Stimulated activated CD4-positive, alpha-beta T cell treated with anti-CD3 and anti-CD28 coated beads, Interleukin-1b, Interleukin-23, amount 100 ng/mL, for 48 hours (primary cell): ENCODE measurements around the gene DIPK1B.
A peak's percentile ranks its signal among the peaks of the same experiment; 100 is the strongest.
"Not testable (repeated sequence)": the region's sequence is repeated elsewhere in the genome, so short reads cannot be mapped to it uniquely, and the experiment has no call there.

Experiments
- DNase-seq: peaks from one replicate; pipeline ENCODE4 v3.0.0-alpha.2; 2020

DIPK1B gene

DNA sequence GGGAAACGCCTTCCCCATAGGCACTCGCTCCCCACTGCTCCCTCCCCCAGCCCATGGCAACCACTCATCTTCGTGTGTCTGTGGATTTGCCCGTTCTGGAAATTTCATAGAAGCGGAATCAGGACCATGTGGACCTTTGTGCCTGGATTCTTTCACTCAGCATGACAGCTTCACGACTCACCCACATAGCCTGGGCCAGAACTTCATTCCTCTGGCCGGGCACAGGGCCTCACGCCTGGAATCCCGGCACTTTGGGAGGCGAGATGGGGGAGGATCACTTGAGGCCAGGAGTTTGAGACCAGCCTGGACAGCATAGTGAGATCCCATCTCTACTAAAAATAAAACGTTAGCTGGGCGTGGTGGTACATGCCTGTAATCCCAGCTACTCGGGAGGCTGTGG lies 12.1 kb upstream of the DIPK1B start:
- no peak for DNase-seq

DNA sequence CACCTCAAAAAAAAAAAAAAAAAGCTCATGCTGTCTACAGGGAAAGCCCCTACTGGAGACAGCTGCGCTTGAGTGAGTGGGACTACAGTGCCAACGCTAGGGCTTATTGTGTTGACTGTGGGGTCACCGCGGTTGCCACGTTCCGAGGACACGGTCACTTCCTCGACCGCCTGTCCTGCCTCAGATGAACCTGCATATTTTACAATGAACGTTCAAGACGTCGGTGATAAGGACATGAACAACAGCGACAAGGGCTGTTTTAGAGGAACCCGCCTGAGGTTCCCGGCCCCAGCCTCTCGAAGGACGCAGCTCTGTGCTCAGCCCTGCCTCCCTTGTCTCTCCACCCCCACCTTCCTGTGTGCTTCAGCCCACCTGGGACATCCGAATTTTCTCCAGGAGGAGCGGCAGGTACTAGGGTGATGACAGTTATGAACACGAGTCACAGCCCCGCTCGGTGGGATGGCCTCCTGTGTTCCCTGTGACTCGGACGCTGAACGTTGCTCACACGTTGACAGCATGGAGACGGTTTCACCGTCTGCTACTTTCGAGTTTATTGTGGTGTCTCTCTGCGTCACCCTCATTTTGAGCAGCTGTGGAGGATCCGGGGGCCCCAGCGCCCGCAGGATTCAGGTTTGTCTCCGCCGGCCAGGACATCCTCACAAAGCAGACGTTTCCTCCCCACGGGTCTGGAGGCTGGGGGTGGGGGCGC lies 11.3 kb upstream of the DIPK1B start:
- DNase-seq, result peak; percentile 86

DNA sequence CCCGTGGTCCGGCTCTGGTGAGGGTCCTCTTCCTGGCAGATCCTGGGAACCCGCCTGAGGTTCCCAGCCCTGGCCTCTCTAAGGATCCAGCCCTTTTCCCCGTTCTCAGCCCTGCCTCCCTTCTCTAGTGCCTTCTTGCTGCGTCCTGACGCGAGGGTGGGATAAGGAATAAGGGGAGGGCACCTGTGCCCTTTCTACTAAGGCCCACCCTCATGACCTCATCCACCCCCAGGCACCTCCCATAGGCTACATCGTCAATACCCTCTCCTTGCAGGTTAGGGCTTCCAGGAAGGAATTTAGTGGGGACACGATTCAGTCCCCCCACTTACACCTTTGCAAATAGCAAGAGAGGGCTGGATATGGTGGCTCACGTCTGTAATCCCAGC lies 10.7 kb upstream of the DIPK1B start:
- no peak for DNase-seq

DNA sequence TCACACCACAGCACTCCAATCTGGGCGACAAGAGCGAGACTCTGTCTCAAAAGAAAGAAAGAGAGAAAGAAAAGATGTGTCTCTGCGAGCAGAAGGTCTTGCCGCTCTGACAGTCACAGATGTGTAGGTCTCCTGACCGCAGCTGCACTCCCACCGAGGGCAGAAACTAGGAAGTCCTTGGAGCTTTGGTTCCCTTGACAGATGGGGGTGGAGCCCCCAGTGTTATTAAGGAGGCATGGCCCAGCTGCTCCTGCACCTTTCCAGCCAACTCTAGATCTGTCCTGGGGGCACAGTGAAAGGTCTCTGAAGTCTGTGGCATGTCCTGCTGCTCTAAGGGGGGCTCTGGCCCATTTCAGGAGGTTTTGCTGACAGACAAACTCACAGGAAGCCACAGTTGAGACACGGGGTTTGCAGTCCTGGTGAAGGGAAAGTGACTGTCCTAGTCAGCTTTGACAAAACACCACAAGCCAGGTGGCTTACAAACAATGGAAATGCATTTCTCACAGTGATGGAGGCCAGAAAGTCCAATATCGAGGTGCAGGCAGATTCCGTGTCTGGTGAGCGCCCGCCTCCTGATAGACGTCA lies 9.0 kb upstream of the DIPK1B start:
- DNase-seq, result no peak

DNA sequence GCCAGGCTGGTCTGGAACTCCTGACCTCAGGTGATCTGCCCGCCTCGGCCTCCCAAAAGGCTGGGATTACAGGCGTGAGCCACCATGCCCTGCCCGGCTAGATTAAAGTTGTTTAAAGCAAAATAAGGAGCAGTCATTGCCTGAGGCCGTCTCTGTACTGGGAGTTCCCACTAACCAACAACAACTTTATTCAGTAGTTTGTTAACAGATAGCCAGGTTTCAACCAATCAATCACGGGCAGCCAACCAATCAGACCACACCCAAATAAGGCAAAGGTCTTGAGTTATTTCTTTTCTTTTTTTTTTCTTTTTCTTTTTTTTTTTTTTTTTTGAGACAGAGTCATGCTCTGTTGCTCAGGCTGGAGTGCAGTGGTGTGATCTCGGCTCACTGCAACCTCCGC lies 7.6 kb upstream of the DIPK1B start:
- DNase-seq, result not testable (repeated sequence)

DNA sequence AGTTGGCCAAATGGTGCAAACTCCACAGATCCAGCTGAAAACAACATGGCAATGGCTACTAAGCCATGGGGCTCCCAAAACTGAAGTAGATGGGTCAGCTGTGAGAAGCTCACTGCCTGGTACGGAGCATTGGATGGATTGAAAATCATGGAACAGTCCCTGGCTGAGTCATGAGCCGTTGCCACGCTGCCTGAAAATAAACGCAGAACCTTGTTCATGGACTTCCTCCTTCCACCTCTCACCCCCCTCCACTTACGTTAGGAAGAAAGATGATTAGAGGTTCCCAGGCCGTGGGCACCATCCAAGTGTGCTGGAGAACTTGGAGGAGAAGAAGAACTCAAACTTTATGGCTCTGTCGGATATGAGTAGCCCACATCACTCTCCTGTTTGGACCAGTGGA lies 6.8 kb upstream of the DIPK1B start:
- no peak for DNase-seq

DNA sequence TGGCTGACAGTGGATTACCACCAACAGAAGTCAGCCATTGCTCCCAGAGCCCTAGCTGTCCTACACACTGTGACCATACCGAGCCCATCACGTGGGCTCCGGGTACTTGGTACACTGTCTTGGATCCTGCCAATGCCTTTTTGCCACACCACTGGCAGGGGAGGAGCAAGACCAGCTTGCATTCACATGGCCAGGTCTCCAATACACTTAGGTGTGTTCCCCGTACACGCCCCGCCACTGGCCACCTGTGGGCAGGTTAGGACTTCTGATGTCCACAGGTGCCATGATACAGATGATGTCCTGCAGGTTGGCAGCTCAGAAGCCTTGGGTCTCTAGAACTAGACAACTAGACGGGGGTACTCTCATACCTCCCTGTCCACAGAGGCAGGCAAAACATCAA lies 5.4 kb upstream of the DIPK1B start:
- no peak for DNase-seq

DNA sequence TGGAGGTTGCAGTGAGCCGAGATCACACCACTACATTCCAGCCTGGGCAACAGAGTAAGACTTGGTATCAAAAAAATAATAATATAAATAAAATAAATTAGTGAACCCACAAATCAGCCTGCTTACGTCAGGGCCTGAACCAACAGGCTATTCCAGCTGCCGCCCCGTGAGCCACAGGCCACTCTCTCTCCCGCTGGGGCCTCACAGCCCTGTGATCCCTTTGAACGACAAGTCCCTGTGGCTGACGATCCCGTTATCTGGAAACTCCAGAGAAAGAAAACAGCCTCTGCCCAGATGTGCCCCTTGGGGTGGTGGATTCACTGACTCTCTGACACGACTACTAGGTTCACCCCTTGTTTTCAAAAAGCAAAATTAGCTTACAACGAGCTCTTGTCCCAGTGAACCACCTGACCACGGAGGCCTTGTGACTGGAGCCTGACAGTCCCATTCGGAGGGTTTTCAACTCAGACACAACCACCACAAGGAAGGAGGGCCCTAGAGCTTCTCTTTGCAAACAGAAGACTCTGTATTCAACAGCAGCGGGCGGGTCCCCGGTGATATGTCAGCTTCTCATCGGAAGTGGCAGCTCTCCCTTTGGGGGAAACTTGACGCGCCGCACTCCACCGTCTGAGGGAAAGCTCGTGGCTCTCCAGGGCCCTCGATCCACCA lies 4.4 kb upstream of the DIPK1B start:
- no peak for DNase-seq

DNA sequence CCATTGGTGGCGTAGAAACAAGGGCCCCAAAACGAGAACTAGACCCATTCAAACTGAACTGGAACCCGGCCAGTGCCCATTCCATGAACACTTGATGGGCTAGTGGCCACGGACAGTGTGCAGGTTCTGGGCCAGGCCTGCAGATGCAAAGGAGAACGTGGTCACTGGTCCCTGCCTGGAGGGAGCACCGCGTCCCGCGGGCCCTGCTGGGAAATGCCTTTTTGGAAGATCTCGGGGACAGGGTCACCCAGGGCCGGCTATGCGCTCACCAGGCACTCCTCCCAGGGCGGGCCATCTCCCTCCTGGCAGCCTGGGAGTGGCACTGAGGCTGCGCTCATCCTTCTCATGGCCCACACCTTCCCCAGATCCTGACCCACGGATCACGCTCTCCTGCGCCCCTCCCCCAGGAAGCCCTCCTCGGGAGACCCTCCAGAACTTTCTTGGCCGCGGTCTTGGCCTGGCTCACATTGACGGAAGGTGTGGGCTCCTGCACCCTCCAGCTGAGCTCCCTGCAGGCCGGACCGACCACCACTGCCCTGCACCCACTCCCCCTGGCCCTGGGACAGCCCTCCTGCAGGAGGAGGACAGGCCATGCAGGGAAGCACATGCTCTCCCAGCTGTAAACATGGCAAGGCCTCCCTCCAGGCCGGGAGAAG lies 2.8 kb upstream of the DIPK1B start:
- DNase-seq, result no peak

DNA sequence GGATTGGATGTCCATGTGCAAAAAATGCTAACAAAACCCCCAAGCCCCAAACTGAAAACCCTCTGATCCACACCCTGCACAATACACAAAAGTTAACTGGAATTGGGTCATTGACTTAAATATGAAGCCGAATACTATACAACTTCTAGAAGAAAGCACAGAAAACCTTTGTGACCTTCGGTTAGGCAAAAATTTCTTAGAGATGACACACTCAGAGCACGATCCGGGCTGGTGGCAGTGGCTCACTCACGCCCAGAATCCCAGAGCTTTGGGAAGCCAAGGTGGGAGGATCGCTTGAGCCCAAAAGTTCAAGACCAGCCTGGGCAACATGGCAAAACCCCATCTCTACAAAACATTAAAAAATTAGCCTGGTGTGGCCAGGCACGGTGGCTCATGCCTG lies 1.8 kb upstream of the DIPK1B start:
- DNase-seq, result no peak

DNA sequence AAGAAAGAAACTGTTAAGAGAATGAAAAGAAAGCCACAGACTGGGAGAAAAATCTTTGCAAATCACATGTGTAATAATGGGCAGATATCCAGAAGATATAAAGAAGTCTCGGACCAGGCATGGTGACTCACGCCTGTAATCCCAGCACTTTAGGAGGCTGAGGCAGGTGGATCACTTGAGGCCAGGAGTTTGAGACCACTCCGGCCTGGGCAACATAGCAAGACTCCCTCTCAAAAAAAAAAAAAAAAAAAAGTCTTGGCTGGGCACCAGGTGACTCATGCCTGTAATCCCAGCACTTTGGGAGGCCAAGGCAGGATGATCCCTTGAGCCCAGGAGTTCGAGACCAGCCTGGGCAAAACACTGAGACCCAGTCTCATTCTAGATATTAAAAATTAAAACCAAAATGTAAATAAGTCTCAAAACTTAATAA lies 1.1 kb upstream of the DIPK1B start:
- not testable (repeated sequence) for DNase-seq

DNA sequence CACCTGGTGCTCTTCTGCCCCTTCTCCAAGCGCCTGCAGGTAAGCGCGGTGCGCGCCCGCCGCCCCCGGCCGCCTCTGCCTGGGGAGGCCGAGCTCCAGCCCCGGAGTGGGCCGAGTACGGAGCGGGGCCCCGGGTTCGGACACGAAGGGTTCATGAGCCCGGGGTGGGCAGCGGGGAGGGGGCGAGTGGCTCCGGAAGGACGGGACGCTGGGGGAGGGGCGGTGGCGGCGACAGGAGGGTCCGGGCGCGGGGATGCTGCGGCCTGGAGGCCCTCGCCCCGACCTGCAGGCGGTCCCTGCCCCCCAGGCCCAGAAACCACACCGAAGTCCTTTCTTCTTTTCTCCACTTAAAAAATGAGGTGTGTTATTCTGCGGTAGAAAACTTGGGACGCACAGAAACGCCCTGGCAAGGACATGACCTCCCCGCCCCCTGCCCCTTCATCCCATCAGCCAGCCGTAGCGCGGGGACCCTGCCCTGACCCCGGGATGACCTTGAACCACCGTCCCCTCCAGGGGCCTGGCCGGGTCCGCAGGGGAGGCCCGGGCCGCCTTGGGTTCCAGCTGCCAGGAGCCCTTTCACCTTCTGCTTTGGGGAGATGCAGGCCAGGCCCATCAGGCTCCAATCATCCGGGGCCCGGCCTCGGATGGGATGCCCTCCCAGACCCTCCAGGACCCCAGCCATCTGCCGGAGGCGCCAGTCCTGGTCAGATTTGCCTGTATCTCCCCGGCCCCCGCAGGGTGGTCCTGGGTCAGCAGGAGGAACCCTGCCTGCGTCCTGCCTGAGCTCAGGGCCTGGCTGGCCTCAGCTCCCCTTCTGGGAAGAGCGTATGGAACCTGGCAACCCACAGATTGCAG lies 545 bp downstream of the DIPK1B start:
- DNase-seq, result no peak

DNA sequence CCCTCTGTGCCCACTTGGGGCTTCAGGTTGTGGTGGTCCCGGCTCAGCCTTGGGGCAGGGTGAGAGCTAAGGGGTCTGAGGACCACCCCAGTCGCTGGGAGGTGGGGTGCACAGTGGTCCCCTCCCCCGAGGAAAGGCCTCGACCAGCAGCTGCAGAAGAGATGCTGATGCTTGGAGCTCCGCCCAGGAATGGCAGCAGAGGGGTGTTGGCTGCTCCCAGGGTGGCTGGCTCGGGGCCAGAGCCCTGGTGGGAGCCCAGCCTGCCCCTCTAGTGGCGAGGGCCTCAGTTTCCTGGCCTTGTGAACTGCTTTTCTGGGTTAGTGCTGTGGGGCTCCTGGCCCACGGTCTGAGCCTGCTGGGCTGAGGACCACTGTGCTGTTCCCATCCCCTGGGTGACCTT lies 1.2 kb downstream of the DIPK1B start:
- DNase-seq, result no peak

DNA sequence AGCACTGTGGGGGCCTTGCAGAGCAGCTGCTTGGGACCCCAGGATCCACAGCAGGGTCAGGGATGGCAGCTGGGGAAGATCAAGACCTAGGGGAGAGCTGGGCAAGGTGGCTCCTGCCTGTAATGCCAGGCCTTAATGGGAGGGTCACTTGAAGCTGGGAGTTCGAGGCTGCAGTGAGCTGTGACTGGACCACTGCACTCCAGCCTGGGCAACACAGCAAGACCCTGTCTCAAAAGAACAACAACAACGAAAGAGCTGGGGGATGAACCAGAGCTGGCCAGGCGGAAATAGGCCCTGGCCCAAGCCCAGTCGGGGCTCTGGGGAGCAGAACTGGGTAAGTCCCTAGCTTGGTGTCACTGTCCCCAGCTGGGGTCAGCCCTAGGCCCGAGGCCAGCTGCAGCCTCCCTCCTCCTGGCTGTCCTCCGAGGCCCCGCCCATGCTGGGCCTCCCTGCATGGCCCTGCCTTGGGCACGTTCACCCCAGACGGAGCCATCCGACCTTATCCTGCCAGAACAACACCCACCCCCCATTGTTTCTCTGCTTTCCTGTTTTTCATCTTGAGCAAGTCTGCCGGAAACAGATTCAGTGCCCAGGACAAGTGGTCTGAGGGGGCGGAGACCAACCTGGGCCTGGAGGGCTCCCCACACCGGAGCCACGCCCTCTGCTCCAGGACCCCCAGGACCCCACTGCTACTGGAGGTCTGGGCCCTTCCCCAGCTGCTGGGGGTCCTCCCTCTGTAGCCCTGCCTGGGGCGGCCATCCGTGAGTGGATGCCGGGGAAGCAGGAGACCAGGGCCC lies 1.9 kb downstream of the DIPK1B start:
- no peak for DNase-seq

DNA sequence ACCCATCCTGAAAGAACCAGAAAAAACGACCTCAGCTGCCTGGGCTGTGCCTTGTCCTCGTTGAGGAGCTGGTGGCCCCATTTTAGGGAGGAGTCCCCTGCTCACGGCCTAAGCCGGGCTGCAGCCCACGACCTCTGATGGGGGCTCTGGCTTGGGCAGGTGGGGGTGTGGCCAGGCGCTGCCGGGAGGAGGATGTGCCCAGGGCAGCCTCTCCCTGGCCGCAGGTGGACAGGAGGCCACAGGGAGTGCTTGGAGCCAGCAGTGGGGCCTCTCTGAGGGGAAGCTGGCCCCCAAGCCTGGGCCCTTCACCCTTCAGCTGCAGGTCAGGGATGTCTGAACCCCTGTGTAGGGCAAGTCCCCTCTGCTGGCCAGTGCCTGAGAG lies 2.5 kb downstream of the DIPK1B start:
- DNase-seq, result no peak

DNA sequence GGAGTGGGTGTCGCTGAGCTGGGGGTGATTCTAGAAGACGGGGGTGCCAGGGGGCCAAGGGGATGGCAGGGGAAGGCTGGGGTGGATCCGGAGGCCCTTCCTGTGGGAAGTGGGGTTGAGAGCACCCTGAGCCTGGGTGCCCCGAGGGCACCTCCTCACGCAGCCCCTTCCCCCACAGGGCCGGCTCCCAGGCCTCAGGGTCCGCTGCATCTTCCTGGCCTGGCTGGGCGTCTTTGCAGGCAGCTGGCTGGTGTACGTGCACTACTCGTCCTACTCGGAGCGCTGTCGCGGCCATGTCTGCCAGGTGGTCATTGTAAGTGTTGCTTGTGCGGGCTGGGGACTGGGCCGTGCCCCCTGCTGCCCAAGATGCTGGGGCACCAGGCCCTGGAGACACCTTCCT lies 5.0 kb downstream of the DIPK1B start:
- no peak for DNase-seq

DNA sequence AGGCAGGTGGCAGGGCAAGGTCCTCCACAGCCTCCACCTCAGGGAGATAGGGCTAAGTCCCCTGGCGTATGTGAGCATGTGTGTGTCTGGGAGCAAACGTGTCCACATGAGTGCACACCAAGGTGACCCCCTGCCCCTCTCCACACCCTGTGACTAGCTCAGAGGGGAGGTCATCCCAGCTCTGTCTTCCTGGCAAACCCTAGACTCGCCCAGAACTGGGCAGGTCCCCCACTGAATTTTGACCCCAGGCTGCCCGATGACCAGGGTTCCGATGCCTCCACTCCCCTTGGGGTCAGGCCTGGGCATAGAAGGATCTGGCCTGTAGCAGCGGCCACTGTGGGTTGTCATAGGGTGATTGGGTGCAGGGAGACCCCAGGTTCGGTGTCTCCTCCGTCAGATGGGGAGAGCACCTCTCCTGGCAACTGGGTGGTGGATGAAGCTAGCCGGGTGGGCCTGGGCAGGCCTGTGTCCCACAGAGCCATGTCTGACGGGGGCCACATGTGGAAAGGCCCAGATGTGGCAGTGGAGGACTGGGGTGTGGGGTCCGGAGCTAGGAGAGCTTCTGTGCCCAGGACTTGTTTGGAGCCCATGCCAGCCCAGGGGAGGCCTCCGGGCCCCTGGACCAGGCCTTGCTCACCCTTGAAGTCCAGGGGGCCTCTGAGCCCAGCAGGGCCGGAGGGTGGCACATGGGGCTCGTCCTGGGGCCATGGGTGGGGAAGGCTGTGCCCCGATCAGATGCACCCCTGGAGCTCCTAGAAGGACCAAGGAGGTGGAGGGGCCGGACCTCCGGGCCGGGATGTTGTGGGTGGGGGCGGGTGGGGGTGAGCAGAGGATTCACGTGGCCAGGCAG lies 6.2 kb downstream of the DIPK1B start:
- no peak for DNase-seq

DNA sequence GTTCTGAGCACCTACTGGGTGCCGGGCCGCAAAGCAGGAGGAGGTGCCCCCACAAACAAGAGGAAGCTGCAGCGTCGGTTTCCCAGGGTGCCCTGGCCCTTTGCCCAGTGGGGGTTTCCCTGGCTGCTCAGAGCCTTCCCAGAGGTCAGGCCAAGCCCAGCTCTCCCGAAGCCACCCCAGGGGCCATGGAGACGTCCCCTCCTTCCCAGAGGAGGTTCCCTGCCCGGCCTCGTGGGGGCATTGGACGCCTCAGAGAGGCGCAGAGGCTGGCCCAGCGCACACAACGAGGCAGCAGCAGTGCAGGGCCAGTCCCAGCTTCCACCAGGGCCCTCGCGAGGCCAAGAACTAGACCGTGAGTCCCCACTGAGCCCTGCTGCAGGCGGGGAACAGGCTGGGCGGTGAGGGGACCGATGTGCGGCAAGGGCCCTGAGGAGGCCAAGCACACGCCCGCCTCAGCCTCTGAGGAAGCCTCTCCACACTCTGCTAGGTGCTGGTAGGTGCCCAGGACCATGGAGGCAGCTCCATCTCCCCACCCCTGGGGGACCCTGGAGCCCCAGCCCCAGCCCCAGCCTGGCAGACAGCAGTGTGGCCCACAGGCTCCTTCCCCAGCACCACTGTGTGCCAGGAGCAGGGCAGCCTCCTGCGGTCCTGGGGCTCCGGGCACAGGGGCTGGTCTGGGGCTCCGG lies 7.0 kb downstream of the DIPK1B start:
- DNase-seq, result no peak

DNA sequence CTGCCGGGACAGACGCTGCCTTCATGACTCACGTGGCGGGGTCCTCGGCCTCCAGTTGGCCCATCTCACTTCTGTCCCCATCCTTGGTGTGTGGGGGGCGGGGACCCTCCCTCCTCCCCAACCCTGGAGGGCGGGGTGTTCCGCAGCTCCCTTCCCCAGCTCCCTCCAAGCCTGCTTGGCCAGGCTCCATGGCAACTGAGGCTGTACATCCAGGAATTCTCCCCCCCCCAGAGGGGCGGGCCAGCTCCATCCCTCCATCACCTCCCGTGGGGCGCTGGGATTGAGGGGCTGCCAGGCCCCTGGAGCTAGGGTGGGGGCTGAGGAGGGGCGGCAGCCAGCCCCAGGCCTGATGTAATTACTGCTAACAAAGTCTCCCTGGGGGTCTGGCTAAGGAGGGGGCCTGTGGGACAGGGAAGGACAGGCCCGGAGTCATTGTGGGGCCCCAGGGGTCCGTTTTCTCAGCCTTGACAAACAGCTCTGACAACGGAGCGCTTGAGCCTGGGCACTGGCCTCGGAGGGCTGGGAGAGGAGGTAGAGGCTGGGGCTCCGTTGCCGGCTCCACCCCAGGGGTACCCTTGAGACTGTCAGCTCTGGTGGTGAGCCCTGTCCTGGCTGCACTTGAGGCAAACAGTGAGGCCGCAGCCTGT lies 8.0 kb downstream of the DIPK1B start:
- no peak for DNase-seq

DNA sequence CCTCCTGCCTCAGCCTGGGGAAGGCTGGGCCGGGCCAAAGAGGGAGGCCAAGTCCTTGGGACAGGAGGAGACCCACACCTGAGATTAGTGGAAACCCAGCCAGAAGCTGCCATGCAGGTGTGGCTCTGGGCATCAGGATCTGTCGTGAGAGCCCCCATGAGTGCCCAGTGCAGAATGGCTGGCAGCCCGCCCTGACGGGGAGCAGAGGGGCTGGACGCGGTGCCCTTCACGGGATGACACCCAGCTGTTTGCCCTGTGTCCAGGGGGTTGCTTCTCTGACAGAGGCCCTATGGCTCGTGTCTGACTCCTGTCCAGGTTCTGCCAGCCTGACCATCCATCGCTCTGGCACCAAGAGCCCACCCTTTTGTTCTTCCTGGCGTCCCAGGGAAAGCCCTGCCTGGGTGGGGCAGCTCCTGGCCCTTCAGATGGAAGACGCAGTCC lies 8.5 kb downstream of the DIPK1B start:
- DNase-seq, result no peak
